ENCODE results near the gene MYH7.

DNA sequence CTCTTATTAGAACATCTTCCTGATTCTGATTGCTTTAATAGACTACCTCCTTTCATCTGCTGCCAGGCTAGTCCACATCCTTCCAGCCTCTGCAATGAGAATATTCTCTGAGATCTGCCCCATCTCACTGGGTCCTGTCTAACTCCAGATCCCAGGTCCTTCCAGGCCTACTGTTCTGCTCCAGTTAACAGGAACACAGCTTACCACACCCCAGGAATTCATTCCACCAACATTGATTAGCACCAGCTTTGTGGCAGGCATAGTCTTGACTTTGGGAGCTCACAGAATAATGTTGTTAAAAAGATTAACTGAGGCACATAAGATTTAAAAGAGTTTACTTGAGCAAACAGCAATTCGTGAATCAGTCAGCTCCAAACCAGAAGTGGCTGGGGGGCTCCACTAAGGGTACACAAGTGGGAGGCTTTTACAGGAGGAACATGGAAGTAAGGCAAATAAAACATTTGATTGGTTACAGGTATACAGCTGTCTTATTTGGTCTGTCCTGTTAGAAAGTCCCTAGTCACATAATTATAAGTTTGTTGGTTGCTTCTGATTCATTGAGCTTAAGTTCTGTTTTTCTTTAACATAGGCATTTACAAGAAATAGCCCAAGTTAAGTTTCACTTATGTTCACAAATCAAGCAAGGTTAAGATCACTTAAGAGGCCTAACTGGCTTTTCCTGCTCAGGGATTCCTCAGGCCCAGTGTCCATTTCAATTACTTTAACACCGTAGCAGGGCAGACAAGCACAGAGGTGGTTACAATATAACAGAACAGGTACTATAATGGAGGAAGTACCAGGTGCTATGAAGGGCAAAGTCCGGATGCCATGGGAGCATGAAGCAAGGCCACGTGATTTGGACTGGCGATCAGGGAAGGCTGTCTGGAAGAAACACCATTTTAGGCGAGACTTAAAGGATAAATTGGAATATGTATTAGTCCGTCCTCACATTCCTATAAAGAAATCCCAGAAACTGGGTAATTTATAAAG lies 12.2 kb upstream of the MYH7 start:
- TF ChIP-seq, protein P1, sequence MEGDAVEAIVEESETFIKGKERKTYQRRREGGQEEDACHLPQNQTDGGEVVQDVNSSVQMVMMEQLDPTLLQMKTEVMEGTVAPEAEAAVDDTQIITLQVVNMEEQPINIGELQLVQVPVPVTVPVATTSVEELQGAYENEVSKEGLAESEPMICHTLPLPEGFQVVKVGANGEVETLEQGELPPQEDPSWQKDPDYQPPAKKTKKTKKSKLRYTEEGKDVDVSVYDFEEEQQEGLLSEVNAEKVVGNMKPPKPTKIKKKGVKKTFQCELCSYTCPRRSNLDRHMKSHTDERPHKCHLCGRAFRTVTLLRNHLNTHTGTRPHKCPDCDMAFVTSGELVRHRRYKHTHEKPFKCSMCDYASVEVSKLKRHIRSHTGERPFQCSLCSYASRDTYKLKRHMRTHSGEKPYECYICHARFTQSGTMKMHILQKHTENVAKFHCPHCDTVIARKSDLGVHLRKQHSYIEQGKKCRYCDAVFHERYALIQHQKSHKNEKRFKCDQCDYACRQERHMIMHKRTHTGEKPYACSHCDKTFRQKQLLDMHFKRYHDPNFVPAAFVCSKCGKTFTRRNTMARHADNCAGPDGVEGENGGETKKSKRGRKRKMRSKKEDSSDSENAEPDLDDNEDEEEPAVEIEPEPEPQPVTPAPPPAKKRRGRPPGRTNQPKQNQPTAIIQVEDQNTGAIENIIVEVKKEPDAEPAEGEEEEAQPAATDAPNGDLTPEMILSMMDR (IDR thresholded peaks at IDR 0.05 in 4 of 5, conservative IDR thresholded peaks at IDR 0.05 in 1 of 5): no peak
- no peak for TF ChIP-seq POLR2A (IDR thresholded peaks at IDR 0.05)
